ENCODE data around the gene CAPZA2. TPM values are rescaled to one million over a fixed set of nuclear protein-coding genes. Genes with fewer than 3 reads are reported as not detected.
A peak's percentile ranks its signal among the peaks of the same experiment; 100 is the strongest.

The CAPZA2 gene
- total and polyA plus RNA-seq, 11 donors = 37.4 to 483 (median 324) TPM

DNA sequence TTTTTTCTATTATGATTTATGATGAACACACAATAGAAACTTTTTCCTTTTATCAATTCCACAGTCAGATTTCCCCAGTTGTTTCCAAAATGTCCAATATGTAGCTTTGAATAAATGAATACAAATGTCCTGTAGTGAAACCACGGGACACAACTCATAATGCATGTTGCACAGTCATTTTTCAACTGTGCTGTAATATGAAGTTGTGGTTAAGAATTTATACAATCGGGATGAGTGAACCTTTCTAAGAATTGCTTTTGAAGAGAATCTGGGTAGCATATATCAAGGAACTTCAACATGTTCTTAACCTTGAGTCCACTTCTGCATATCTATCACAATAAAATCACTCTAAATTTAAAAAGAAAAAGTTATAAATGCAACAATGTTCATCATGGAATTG, 76.3 kb downstream of the CAPZA2 start:
- no peak for ATAC-seq
- H3K27me3 ChIP-seq = no peaks in the 10 kb centered on the region
- no peak overlapping the region for H3K4me3 ChIP-seq
- no peak for DNase-seq
- no peak for TF ChIP-seq POLR2A (IDR thresholded peaks at IDR 0.05)
- TF ChIP-seq, protein P1, sequence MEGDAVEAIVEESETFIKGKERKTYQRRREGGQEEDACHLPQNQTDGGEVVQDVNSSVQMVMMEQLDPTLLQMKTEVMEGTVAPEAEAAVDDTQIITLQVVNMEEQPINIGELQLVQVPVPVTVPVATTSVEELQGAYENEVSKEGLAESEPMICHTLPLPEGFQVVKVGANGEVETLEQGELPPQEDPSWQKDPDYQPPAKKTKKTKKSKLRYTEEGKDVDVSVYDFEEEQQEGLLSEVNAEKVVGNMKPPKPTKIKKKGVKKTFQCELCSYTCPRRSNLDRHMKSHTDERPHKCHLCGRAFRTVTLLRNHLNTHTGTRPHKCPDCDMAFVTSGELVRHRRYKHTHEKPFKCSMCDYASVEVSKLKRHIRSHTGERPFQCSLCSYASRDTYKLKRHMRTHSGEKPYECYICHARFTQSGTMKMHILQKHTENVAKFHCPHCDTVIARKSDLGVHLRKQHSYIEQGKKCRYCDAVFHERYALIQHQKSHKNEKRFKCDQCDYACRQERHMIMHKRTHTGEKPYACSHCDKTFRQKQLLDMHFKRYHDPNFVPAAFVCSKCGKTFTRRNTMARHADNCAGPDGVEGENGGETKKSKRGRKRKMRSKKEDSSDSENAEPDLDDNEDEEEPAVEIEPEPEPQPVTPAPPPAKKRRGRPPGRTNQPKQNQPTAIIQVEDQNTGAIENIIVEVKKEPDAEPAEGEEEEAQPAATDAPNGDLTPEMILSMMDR (IDR thresholded peaks at IDR 0.05) = no peak
- 87 to 95% (median 92%) methylated on average over 2 of the region's 2 CpGs for WGBS, 4 donors
- no peaks in the 10 kb centered on the region for H3K36me3 ChIP-seq
- H3K9me3 ChIP-seq = no peaks in the 10 kb centered on the region
- H3K4me1 ChIP-seq = no peaks in the 10 kb centered on the region
- H3K27ac ChIP-seq = no peak overlapping the region
- intact Hi-C loops (cut with DNase I) = loop anchor here in 3 of 10 donors (10.0 kb wide), 1 partner anchor 46 kb away; no protein-coding TSS in a partner anchor

DNA sequence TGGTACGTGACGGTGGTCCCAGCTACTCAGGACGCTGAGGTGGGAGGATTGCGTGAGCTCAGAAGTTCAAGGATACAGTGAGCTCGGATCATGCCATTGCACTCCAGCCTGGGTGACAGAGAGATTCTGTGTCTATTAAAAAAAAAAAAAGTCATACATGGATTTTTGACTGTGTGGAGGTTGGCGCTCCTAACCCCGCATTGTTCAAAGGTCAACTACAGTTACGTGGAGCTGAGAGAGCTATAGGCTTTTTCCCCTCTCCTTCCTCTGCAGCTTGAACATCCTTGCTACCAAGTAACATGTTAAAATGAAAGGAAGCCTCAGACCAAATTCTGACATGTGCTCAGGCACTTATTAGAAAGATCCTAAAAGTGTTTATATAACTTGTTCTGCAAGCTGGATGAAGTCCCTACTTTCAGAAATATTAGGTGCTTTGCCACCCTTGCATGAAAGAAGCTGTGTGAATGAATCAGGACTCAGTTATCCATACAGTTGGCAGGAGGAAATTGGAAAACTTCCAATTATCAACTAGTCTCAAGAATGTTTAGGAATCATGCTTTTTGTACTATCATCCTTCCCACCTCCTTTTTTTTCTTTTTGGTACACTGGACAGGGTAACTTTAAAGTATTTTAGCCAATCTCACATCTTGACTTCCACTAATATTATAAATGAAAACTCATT, 78.4 kb downstream of the CAPZA2 start:
- DNase-seq (no peak), ATAC-seq (no peak)
- 79 to 93% (median 80%) methylated on average over 7 to 8 of the region's 8 CpGs for WGBS, 4 donors
- Histone ChIP-seq H3K4me3 (no peak overlapping the region), H3K27me3 (no peaks in the 10 kb centered on the region), H3K4me1 (no peaks in the 10 kb centered on the region), H3K36me3 (no peaks in the 10 kb centered on the region), H3K9me3 (no peaks in the 10 kb centered on the region), H3K27ac (no peak overlapping the region)
- TF ChIP-seq POLR2A (IDR thresholded peaks at IDR 0.05) = no peak
- TF ChIP-seq, protein P1 (IDR thresholded peaks at IDR 0.05) = no peak
- intact Hi-C loops (cut with DNase I) = no loop called here

DNA sequence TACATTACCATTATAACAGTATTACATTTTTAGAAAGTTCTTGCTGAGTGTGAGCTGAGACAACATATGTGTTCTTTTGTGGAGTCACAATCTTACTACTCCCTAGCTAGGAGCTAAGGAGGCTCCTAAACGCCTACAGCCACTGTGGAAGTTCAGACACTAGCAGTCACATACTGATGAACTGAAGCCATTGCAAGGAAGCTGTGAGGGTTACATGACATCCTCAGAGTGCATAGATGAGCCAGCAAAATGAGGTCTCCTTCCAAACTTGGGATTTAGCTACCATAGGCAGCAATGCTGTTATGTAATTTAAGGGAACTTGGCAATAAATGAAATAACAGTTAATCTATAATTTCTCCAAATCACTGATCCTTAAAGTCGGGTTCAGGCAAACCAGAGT, 80.1 kb downstream of the CAPZA2 start:
- Histone ChIP-seq H3K9me3 (no peaks in the 10 kb centered on the region), H3K4me3 (no peak overlapping the region), H3K4me1 (no peaks in the 10 kb centered on the region), H3K36me3 (no peaks in the 10 kb centered on the region), H3K27me3 (no peaks in the 10 kb centered on the region), H3K27ac (no peak overlapping the region)
- 56 to 77% (median 71%) methylated on average over 2 of the region's 2 CpGs for WGBS, 4 donors
- ATAC-seq (peak in 1 of 4 donors; percentile 45), DNase-seq (no peak)
- intact Hi-C loops (cut with DNase I) = no loop called here
- no peak for TF ChIP-seq POLR2A (IDR thresholded peaks at IDR 0.05)
- TF ChIP-seq, protein P1 (IDR thresholded peaks at IDR 0.05) = no peak

DNA sequence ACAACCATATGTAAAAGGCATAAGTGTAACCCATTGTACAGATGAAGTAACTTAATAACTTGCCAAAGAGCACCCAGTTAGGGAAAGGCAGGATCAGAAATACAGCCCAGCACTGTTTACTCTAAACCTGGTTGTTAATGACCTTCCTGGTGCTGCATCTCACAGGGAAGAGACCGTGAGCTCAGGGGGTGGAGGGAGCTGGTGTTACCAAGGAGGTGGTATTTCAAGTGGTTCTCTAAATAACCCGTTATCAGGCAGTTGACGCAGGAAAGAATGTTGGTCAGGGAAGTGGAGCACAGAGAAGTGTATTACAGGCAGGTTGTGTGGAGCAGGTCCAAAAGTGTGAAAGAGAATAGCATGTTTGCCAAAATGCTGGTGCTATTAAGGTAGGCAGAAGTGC, 86.5 kb downstream of the CAPZA2 start:
- TF ChIP-seq POLR2A (IDR thresholded peaks at IDR 0.05) = no peak
- TF ChIP-seq, protein P1 (IDR thresholded peaks at IDR 0.05) = no peak
- Histone ChIP-seq H3K9me3 (no peaks in the 10 kb centered on the region), H3K27ac (peak overlapping the region; percentile 57 to 100 (median 84)), H3K27me3 (no peaks in the 10 kb centered on the region), H3K36me3 (no peaks in the 10 kb centered on the region), H3K4me3 (peak overlapping the region in 1 of 12 donors; percentile 18), H3K4me1 (peaks cover 0 to 23% (median 11%) of the 10 kb centered on the region in 12 donors)
- WGBS, 4 donors = 31 to 53% (median 42%) methylated on average over 3 of the region's 3 CpGs
- intact Hi-C loops (cut with DNase I) = no loop called here
- peak; percentile 93 to 96 (median 94) for ATAC-seq
- DNase-seq = peak in 4 of 5 donors; percentile 69 to 83 (median 78)

Measured in heart left ventricle (tissue), 16 donors.